GM19372 (cell line): ENCODE data around the gene NT5C3A.
"Not testable (repeated sequence)": the region's sequence is repeated elsewhere in the genome, so short reads cannot be mapped to it uniquely, and the experiment has no call there.

ENCODE experiments used
- ATAC-seq: cut with Tn5 transposase; IDR thresholded peaks from one replicate; pipeline ENCODE4 v1.9.1; 2021; ENCODE audit warnings: mild to moderate bottlenecking, low read depth, moderate library complexity; ENCODE audit not compliant: unreplicated experiment

NT5C3A gene

GRCh38 chr7:33043501-33044400 lies 18.8 kb downstream of the NT5C3A start:
- no peak for ATAC-seq

- ATAC-seq: no peak
Observed at GRCh38 chr7:33041631-33042428, 20.7 kb downstream of the NT5C3A start.

DNA sequence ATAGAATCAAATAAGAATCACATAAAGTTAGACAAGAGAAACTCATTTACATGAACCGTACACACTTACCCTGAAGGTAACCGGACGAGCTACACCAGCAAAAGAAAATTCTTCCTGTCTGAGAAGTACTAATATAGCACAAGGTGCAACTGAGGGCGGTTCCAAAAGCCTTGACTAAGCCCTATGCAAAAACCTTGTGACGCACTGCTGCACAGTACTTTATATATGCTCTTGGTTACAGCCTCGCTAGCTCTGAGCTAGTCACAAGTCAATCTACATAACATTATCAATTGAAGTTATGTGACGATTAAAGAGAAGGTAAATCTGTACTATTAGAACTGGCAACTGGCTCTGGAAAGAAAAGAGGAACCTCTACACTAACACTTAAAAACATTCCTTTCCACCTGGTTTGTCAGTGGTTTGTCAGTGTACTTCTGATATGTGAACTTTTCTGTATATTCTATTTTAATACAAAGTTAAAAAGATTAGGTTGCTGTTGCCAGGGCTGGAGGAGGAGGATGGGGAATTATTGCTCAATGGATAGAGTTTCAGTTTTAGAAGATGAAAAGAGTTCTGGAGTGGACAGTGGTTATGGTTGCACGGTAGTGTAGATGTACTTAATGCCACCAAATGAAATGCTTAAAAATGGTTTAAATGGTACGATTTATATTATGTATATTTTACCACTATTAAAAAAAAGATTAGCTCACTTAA lies 21.6 kb downstream of the NT5C3A start:
- ATAC-seq: peak; percentile 96

DNA sequence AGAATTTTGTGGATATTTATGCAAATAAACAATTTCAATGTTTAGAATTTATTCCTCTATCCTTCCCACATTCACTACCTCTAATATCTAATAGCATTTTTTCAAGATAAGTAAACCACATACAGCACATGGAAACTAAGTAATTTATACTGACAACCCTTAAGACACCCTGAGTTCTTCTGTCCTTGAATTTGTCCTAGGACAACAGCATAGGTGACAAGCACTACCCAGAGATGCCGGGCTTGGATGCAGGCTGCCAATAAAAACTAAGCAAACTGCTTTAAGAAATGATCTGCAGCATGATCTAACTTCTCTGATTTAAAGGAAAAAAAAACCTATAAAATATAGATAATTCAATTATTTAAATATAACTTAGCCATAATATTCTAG lies 22.7 kb downstream of the NT5C3A start:
- no peak for ATAC-seq

- ATAC-seq: peak; percentile 37
Observed at GRCh38 chr7:33039257-33039902, 23.2 kb downstream of the NT5C3A start.

DNA sequence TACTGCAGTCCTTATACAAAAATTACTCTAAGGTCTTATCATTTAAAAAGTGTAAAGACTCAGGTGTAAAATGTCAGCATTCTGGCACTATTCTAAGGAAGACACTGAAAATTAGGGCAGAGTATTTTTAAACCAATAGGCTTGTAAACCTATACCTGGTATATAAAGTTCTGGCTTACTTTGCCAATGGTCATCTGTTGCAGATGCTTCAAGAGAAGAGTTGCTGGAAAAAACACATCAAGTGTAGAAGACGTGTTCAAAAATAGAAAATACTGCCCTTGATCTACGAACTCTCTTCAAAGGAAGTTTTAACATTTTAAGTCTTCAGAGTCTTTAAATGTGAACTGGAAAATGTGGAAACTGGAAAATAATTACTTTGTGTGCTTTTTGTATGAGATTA lies 23.9 kb downstream of the NT5C3A start:
- ATAC-seq: no peak

GRCh38 chr7:33035776-33036175 lies 26.8 kb downstream of the NT5C3A start:
- ATAC-seq: no peak

GRCh38 chr7:33024189-33024757 lies 38.3 kb downstream of the NT5C3A start:
- no peak for ATAC-seq

DNA sequence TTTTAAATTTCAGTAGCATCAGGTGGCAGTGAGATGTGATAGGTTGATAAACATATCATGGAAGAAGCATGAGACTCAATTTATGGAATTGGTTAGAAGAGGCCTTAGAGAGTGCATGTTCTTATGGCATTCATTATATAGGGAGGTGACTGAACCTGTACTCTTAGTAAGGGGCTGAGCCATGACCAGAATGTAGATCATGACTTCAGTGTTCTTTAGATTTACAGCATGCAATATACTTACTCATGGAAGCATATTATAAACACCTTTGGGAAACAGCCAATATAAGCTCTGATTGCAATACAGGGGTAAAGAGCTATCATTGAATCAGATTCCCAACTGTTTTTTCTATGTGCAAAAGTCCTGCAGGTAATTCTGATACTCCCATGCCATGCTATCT lies 50.2 kb downstream of the NT5C3A start:
- no peak for ATAC-seq

- ATAC-seq: no peak
Observed at GRCh38 chr7:33009734-33010133, 52.8 kb downstream of the NT5C3A start.

DNA sequence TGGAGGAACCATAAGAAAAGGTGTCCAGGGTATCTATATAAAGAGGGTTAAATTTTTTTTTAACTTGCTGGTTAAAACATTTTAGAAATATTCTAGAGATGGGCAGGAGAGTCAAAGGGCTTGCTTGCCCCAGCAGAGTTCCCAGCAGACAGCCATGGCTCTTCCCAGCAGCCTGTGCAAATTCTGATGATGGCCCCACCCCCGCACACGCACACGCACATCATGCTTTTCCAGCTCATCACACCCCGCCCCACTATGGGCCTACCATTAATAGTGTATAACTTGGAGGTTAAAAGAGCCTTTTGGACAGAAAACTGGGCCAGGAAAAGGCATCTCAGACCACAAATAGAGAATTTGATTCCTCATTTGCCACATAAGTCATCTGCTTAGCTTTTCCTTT lies 56.9 kb downstream of the NT5C3A start:
- ATAC-seq: not testable (repeated sequence)

GRCh38 chr7:33005193-33005592 lies 57.4 kb downstream of the NT5C3A start:
- ATAC-seq: not testable (repeated sequence)

DNA sequence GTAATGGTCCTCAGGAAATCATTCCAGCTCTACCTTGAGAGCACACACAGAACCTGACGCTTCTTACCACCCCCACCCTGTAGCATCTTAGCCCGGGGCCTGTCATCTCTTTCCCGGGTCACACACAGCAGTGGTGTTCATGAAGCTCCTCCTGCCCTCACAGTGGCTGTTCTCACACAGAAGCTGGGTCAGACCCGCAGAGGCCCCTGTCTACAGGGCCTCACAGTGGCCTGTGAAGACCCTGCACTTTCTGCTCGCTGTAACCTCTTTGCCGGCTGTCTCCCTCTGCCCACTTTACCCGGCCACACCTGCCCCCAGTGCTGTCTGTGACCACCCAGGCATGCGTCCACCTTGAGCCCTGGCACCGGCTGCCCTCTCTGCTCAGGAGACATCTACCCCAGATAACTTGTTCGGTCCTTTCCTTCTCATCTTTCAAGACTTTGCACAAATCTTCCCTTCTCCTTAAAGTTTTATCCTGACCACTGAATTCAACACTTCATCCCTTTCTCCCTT lies 58.4 kb downstream of the NT5C3A start:
- ATAC-seq: not testable (repeated sequence)

GRCh38 chr7:33003111-33003510 lies 59.5 kb downstream of the NT5C3A start:
- ATAC-seq: not testable (repeated sequence)

GRCh38 chr7:32999380-32999779 lies 63.2 kb downstream of the NT5C3A start:
- not testable (repeated sequence) for ATAC-seq

- peak; percentile 53 for ATAC-seq
Observed at GRCh38 chr7:32998361-32999171, 64.0 kb downstream of the NT5C3A start.

DNA sequence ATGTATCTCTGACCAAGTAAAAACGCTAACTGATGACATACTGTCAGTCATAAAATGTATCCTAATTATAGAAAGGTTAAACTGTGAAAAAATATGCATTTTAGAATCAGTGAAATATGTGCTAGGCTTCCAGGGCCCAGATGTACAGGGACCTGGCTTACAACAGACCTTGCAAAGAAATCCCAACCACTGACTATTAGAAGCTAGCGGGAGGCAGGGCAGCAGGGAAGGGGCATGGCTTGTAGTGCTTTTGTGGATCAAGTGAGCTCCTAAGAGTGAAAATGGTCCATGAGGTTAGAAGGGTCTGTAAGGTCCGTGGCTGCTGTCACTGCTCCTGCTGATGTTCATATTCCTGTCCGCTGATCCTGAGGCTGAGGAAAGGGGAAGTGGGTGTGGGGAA lies 64.6 kb downstream of the NT5C3A start:
- ATAC-seq: not testable (repeated sequence)

DNA sequence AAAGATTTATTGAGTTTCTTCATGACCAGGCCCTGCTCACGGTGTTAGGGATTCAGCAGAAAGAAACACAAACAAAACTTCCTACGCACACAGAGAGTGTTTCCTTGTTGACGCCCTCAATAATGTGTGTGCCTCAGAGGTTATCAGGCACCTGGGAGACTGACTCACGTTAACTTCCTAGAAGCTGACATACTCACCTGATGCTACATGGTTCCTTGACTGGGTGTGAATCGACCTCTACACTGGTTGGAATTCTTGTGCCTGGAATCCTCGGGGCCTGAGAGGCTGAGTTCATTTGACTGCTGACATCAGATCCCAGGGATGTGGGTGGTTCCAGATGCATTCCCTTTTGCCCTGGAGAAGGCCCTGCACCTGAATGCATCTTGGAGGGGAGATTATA lies 69.8 kb downstream of the NT5C3A start:
- not testable (repeated sequence) for ATAC-seq
